HG02678 (cell line): Measurements from ENCODE around the gene TMC1.
"Not testable (repeated sequence)": the region's sequence is repeated elsewhere in the genome, so short reads cannot be mapped to it uniquely, and the experiment has no call there.

Experiments
- ATAC-seq: cut with Tn5 transposase; IDR thresholded peaks from one replicate; pipeline ENCODE4 v1.9.1; 2021; ENCODE audit warnings: mild to moderate bottlenecking, moderate library complexity; ENCODE audit not compliant: unreplicated experiment

Gene TMC1

GRCh38 chr9:72857624-72857996 lies 336.2 kb downstream of the TMC1 start:
- ATAC-seq, result no peak

DNA sequence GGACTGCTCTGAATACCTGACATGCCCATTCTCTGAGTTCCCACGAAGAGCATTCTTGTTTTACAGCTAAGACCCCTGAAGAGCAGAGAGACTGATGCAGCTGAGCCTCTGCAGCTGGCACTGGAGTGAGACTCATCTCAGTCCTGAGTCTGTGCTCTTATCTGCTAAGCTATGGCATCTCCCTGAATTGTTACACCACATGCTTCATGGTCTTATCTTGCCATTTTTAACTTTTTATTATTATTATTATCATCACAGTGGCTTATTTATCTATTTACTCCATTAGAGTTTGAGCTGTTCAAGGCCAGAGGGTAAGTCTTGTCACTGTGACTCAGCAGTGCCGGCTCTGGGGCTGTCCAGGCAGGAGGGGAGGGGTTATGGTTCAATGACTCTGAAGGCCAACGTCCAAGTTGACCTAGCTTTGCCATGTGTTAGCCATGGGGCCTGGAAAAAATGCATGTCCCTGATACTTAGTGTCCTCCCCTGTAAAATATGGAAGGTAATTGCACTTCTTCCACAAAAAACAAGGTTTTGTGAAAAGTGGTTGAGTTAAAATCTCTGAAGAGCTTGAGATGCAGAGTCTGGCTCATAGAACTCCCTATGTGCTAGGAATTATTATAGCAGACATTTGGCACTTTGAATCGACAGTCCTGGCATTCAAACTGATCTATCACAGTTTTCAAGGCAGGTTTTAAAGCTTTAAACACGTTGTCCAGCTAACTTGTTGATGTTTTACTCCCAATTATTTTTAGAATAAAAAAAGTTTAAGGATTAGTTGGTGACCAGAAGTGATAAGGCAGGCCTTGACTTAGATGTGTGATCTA lies 336.9 kb downstream of the TMC1 start:
- no peak for ATAC-seq

GRCh38 chr9:72862788-72863187 lies 341.4 kb downstream of the TMC1 start:
- not testable (repeated sequence) for ATAC-seq

DNA sequence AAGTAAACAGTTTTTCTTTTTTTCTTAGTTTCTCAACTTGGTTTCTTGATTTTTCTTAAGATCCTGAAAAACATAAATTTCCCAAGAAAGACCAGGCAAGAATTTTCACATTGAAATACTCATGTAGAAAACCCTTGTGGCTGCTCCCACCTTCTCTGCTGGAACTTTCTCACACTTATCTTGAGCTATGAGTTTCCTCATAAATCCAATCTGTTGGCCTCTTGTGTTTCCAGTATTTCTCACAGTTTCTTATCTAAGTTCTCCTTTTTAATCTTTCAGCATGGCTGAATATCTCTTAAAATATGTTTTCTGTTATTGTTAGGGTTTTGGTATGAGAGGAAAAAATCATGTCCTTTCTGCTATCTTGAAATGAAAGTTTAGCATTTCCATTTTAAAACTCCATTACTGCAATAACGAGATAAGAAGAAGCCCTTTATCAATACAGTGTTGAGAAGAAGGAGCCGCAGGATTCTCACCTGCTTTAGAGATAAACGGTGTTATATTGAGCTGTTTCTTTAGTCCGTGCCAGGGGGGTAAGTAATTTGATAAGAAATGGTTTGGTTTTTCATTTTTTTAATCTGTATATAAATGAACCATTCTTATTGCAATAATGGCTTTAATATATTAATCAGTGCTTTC lies 342.2 kb downstream of the TMC1 start:
- no peak for ATAC-seq

- ATAC-seq, result no peak
These were observed 342.9 kb downstream of the TMC1 start for GRCh38 chr9:72864327-72864726.

DNA sequence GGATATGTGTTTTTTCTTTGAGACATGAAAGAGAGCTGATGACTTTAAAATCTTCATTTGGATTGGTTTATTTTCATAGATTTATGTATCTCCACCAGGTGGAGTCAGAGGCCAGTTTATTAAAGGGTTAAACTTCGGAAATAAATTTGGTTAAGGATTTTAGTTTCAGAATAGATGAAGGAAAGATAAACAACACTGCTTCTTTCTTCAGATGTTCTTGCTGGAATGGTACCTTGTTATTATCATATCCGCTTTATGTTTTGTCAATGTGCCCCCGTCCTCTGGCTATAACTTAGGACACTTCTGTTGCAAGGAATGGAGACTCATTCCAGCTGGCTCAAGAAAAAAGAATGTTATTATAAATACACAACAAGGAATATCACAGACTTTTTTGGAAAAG lies 350.3 kb downstream of the TMC1 start:
- no peak for ATAC-seq

DNA sequence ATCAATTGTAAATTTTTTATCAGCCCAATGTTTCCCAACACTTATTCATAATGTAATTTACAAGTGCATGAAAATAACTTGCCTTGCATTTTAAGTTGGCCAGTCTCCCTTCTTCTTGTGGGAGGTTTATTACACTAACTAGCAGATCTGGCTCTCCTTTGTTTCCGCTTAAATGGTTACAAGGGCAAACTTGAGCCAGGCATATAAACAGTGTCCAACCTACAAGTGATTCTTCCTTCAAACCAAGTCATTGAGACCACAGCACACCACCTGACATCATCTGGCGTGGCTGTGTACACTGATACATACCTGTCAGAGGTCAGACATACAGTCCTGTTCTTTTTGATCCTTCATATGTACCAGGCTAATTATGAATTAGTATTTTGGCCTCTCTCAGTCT lies 351.3 kb downstream of the TMC1 start:
- no peak for ATAC-seq

DNA sequence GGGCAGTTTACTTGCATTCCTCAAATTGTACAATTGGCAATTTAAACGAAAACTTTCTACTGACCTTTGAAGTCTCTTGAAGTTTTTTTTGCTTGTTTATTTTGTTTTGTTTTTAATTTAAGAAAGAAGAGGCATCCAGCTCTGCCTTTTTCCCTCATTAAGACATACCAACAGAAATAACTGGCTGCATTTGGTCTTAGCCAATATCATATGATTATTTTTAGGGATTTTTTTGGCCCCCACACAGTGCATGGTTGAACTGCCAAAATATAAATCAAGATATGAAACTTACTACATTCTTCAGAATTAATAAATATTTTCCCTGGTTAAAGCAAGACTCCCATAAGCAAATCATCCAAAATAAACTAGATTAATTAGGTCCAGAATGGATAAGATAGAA lies 352.0 kb downstream of the TMC1 start:
- no peak for ATAC-seq

DNA sequence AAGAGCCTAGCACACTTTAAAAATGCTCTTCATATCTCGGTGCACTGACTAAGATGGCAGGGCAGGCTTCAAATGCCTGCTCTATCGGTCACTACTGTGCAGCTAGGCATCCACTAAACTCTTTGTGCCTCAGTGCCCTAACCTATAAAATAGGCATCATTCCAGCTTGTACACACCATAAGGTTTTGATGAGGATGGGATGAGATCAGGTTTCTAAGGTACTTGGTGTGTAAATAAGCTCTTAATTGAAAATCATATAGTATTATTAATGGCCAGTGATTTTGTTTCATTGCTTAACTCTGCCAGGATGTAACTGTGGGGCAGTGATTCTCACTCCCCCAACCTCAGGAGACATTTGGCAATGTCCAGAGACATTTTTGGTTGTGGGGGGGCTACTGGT lies 352.9 kb downstream of the TMC1 start:
- ATAC-seq, result no peak

- ATAC-seq, result no peak
These were observed 353.8 kb downstream of the TMC1 start for GRCh38 chr9:72875221-72875620.

GRCh38 chr9:72880821-72881220 lies 359.4 kb downstream of the TMC1 start:
- no peak for ATAC-seq

- no peak for ATAC-seq
These were observed 360.8 kb downstream of the TMC1 start for GRCh38 chr9:72882117-72882775.

DNA sequence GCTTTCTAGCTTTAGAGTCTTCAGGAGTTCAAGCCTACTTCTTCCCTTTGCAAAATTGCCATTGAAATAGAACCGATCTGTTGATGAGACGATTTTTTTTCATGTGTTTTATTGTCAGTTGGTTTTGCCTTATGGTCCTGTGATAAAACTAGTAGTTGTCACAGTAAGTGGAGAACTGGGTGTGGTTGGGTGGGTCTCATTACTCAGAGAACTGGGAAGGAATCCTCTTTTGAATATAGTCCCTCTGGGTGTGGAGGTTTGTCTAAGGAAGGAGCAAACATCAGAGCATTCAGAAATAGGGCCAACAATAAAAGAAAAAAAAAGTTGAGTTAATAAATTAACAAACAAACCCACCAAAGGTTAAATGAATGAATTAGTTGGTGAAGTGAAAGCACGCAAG lies 362.5 kb downstream of the TMC1 start:
- ATAC-seq, result no peak

DNA sequence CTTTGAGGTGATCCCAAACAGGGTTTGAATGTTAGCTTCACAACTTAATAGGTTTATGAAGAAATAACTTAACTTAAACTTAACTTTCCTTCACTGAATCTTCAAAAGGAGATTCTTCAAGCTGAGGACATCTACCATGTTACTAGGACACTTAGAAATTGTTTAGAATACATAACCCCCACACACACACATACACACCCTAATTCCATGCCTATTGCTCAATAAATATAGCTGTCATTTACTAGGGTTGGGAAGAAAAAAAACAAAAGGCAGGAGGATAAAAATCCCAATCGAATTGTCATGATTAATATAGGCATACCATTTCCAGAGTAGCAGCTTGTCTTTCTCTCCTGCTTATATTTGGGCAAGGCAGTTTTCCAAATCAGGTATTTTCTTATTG lies 363.1 kb downstream of the TMC1 start:
- no peak for ATAC-seq
